HG02798 (cell line): ENCODE results near the gene SRR.

Source experiments
- ATAC-seq: cut with Tn5 transposase; IDR thresholded peaks from one replicate; pipeline ENCODE4 v1.9.1; 2021; ENCODE audit warnings: mild to moderate bottlenecking; ENCODE audit not compliant: unreplicated experiment, poor library complexity

The SRR gene

GRCh38 chr17:2368359-2368758, 64.6 kb downstream of the SRR start:
- ATAC-seq = no peak

GRCh38 chr17:2369039-2369438, 65.3 kb downstream of the SRR start:
- ATAC-seq = no peak

GRCh38 chr17:2369551-2370210, 65.9 kb downstream of the SRR start:
- no peak for ATAC-seq

- no peak for ATAC-seq
Measured at GRCh38 chr17:2370211-2370589, 66.5 kb downstream of the SRR start.

- ATAC-seq = no peak
Measured at GRCh38 chr17:2371183-2372130, 67.7 kb downstream of the SRR start.

- no peak for ATAC-seq
Measured at GRCh38 chr17:2372180-2372579, 68.4 kb downstream of the SRR start.

GRCh38 chr17:2372681-2373080, 68.9 kb downstream of the SRR start:
- no peak for ATAC-seq

GRCh38 chr17:2373179-2373578, 69.4 kb downstream of the SRR start:
- ATAC-seq = no peak
